Activated CD4-positive, alpha-beta memory T cell treated with anti-CD3 and anti-CD28 coated beads, Interleukin-2, amount 10 ng/mL, durations not matched to agents 7 days and 5 days (primary cell): ENCODE results near the gene NCBP1. TPM values are rescaled to one million over a fixed set of nuclear protein-coding genes. Genes with fewer than 3 reads are reported as not detected.
"Not testable (repeated sequence)": the region's sequence is repeated elsewhere in the genome, so short reads cannot be mapped to it uniquely, and the experiment has no call there.

Experiments used
- CTCF ChIA-PET: fragments of 350-600 bp; sonication (Branson Sonifier 250); formaldehyde crosslinking; loops from one replicate; lab custom pipeline; 2021; ENCODE audit warnings: antibody characterized with exemption, inconsistent platforms; lab: Charles Lee
- POLR2A ChIA-PET: fragments of 350-600 bp; sonication (Branson Sonifier 250); formaldehyde crosslinking; loops from one replicate; lab custom pipeline; 2021; ENCODE audit warnings: antibody characterized with exemption; lab: Charles Lee
- DNase-seq: peaks from one replicate; pipeline ENCODE4 v3.0.0-alpha.2; 2020
- H3K27ac Mint-ChIP-seq: one replicate; pipeline ENCODE4 v1.8.0; 2021; ENCODE audit warnings: mild to moderate bottlenecking, mixed read lengths
- H3K27me3 Mint-ChIP-seq: one replicate; pipeline ENCODE4 v1.8.0; 2021; ENCODE audit warnings: mixed read lengths
- H3K36me3 Mint-ChIP-seq: one replicate; pipeline ENCODE4 v1.8.0; 2021; ENCODE audit warnings: low read depth, mixed read lengths
- H3K4me1 Mint-ChIP-seq: one replicate; pipeline ENCODE4 v1.8.0; 2021; ENCODE audit warnings: mixed read lengths
- H3K4me3 Mint-ChIP-seq: one replicate; pipeline ENCODE4 v1.8.0; 2021; ENCODE audit warnings: mild to moderate bottlenecking, mixed read lengths
- H3K9me3 Mint-ChIP-seq: one replicate; pipeline ENCODE4 v1.8.0; 2021; ENCODE audit warnings: mixed read lengths
- total RNA-seq, 2 experiments: library from RNA; stranded (reverse); gene quantifications; one replicate each; pipeline ENCODE4 v1.2.3, GENCODE V29; 2021

Gene NCBP1
- 10 to 100 TPM; 34.5 to 36.5 TPM for total RNA-seq

DNA sequence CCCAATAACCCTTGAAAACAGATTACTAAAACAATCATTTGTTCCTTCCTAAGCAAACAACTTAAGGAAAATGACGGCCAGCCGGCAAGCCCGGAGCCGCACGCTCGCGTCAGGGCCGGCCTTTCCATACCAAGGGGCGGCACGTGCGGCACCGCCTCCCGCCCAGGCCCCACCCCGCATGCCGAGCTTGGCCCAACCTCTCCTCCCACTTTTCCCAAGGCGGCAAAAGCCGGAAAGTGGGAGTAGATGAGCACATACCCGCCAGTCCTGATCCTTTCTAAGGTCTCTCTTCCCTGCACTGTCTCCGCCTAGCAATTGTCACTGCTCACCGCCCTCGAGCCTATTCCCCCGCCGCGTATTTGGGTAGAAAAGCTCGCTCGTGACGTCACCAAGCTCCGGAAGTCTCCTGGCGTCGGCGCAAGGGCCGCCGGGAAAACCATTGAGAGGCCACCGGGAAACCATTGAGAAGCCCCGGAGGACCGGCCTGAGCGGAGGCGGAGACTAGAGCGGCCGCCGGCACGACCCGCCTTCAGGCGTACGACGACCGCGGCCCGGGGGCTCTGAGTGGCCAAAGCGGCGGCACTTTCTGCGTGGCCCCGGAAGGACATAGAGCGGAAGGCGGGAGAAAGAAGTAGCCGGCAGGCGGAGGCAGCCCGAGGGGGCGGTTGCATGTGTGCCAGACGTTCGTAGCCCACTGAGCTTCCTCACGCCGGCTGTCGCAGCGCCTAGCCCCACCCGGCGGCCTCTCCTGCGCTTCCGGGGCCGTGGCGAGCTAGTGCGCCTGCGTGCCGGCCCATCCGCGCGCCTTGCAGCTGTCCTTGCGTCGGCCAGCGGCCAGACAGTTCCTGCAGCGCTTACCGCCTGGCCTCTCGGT is at the start of gene NCBP1, which contains the start of gene TSTD2:
Gene NCBP1 (plus strand): TSS at position 837 of the 874 bp plus-strand sequence. CDS start 61 bp downstream, outside the sequence.
Gene TSTD2 (minus strand): TSS at position 384 of the 874 bp plus-strand sequence. CDS start 5,806 bp downstream, outside the sequence.
- peak; percentile 97 for DNase-seq
- no peaks in the 10 kb centered on the region for H3K9me3 Mint-ChIP-seq
- peaks cover 49% of the 10 kb centered on the region for H3K4me1 Mint-ChIP-seq
- ChIA-PET CTCF (interaction anchor here (0.6 to 3.9 kb wide), 17 partner anchors 9 to 779 kb away, joined by 3 to 33 read pairs (median 3); partner anchors contain the start of genes TDRD7 and ZNF782), POLR2A (interaction anchor here (0.5 to 5.0 kb wide), 34 partner anchors 9 to 1425 kb away, joined by 3 to 45 read pairs (median 6); partner anchors contain the start of genes ANP32B, HABP4, TBC1D2 and TDRD7)
- peak within 1 kb of the TSS; percentile 86 for H3K4me3 Mint-ChIP-seq
- H3K36me3 Mint-ChIP-seq = peaks cover 17% of the 10 kb centered on the region
- H3K27ac Mint-ChIP-seq = peak within 1 kb of the TSS; percentile 97
- H3K27me3 Mint-ChIP-seq = no peaks in the 10 kb centered on the region

DNA sequence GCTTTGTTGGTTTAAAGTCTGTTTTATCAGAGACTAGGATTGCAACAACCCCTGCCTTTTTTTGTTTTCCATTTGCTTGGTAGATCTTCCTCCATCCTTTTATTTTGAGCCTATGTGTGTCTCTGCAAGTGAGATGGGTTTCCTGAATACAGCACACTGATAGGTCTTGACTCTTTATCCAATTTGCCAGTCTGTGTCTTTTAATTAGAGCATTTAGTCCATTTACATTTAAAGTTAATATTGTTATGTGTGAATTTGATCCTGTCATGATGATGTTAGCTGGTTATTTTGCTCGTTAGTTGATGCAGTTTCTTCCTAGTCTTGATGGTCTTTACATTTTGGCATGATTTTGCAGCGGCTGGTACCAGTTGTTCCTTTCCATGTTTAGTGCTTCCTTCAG is 48.8 kb upstream of the NCBP1 start:
- H3K4me1 Mint-ChIP-seq, H3K36me3 Mint-ChIP-seq, CTCF ChIA-PET, H3K27me3 Mint-ChIP-seq, H3K9me3 Mint-ChIP-seq, DNase-seq, H3K4me3 Mint-ChIP-seq, POLR2A ChIA-PET, H3K27ac Mint-ChIP-seq: not testable (repeated sequence)

- POLR2A ChIA-PET, CTCF ChIA-PET, DNase-seq, H3K4me3 Mint-ChIP-seq, H3K36me3 Mint-ChIP-seq, H3K4me1 Mint-ChIP-seq, H3K9me3 Mint-ChIP-seq, H3K27me3 Mint-ChIP-seq, H3K27ac Mint-ChIP-seq: not testable (repeated sequence)
Measured at GRCh38 chr9:97586909-97587308, 46.7 kb upstream of the NCBP1 start.

DNA sequence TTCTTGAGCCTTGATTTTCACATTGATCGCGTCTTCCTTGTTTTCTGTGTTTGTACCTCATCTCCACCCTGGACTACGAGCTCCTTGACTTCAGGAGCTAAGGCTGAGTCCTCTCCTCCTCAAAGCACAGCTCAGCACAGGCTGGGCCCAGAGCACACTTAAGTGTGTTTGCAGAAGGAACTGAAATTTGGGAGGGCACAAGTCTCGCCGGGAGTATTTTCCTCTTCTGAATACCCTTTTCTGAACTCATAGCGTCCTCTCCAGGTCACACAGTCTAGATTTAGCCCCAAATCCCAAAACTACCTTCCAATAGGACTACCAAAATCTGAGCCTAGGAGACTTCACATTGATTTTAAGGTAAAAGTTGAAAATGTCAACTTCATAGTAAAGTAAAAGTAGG is 42.1 kb upstream of the NCBP1 start:
- H3K27me3 Mint-ChIP-seq = peaks cover 3% of the 10 kb centered on the region
- peaks cover 2% of the 10 kb centered on the region for H3K36me3 Mint-ChIP-seq
- H3K4me3 Mint-ChIP-seq = no peak overlapping the region
- peaks cover 1% of the 10 kb centered on the region for H3K4me1 Mint-ChIP-seq
- H3K27ac Mint-ChIP-seq = no peak overlapping the region
- no peak for DNase-seq
- ChIA-PET POLR2A (no interaction called here), CTCF (no interaction called here)
- peaks cover 1% of the 10 kb centered on the region for H3K9me3 Mint-ChIP-seq

DNA sequence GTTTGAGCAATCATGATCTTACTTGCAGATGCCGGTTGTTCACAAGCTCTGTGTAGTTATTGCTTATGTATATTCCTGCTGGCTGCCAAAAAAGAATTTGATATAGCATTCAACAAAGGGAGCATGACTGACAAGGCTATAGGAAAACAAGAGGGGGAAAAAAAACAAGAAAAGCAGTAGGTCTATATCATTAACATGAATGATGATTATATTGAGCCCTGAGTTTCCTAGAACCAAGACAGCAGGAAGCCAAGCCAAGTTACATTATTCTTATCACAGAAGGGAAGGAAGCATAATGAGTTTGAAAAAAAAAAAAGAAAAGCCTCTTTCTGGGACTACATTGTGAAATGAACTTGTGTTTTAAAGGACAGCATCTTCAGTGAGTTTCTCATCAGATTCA is 41.5 kb upstream of the NCBP1 start:
- peaks cover 2% of the 10 kb centered on the region for H3K36me3 Mint-ChIP-seq
- peaks cover 1% of the 10 kb centered on the region for H3K4me1 Mint-ChIP-seq
- no peak for DNase-seq
- H3K27me3 Mint-ChIP-seq = peaks cover 3% of the 10 kb centered on the region
- no peak overlapping the region for H3K4me3 Mint-ChIP-seq
- H3K27ac Mint-ChIP-seq = no peak overlapping the region
- peaks cover 1% of the 10 kb centered on the region for H3K9me3 Mint-ChIP-seq
- ChIA-PET POLR2A (no interaction called here), CTCF (no interaction called here)

- H3K27ac Mint-ChIP-seq = no peak overlapping the region
- POLR2A ChIA-PET = no interaction called here
- peaks cover 8% of the 10 kb centered on the region for H3K4me1 Mint-ChIP-seq
- no peak overlapping the region for H3K4me3 Mint-ChIP-seq
- H3K9me3 Mint-ChIP-seq = no peaks in the 10 kb centered on the region
- DNase-seq = no peak
- CTCF ChIA-PET = interaction anchor here (1.0 kb wide), 1 partner anchor 121 kb away, joined by 3 read pairs; no protein-coding TSS in a partner anchor
- H3K36me3 Mint-ChIP-seq = no peaks in the 10 kb centered on the region
- peaks cover 3% of the 10 kb centered on the region for H3K27me3 Mint-ChIP-seq
Measured at GRCh38 chr9:97593960-97594359, 39.7 kb upstream of the NCBP1 start.

DNA sequence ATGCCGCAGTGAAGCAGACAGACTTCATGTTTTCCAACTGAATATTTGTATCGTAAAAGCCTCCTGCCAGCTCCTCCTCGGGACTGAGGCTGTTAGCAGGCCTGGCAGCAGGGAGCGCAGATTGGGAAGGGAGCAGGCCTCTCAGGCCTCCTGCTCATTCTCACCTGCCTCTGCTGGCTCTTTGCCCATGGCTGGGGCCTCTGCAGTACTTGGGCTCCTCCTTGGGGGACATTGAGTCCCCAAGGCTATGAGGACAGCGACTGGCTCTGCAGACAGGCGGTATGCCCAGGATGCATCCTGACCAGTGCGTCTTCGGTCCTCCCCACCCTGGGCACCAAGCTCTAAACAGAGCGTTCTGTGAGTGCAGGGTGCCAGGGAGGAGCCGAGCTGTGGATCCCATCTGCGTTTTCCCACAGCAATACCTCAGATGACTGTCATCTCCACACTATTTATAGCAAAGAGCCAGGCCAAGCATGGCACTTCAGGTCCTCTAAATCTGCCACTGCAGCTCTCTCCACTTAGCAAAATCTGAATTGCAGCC is 39.2 kb upstream of the NCBP1 start:
- CTCF ChIA-PET = interaction anchor here (0.5 to 1.0 kb wide), 2 partner anchors 35 to 121 kb away, joined by 3 to 8 read pairs; no protein-coding TSS in a partner anchor
- H3K4me3 Mint-ChIP-seq = no peak overlapping the region

GRCh38 chr9:97596906-97597305 is 36.7 kb upstream of the NCBP1 start:
- no peak for DNase-seq
- Mint-ChIP-seq H3K27ac (no peak overlapping the region), H3K4me1 (peaks cover 8% of the 10 kb centered on the region), H3K4me3 (no peak overlapping the region), H3K27me3 (no peaks in the 10 kb centered on the region), H3K36me3 (peaks cover 12% of the 10 kb centered on the region), H3K9me3 (no peaks in the 10 kb centered on the region)
- POLR2A ChIA-PET = no interaction called here
- CTCF ChIA-PET = interaction anchor here (1.0 to 2.6 kb wide), 5 partner anchors 18 to 209 kb away, joined by 4 to 20 read pairs (median 6); no protein-coding TSS in a partner anchor

More for the DNA sequence above, 39.2 kb upstream of the NCBP1 start:
- H3K36me3 Mint-ChIP-seq = no peaks in the 10 kb centered on the region
- peaks cover 8% of the 10 kb centered on the region for H3K4me1 Mint-ChIP-seq
- POLR2A ChIA-PET = no interaction called here
- H3K9me3 Mint-ChIP-seq = no peaks in the 10 kb centered on the region
- H3K27me3 Mint-ChIP-seq = peaks cover 3% of the 10 kb centered on the region
- no peak for DNase-seq
- H3K27ac Mint-ChIP-seq = no peak overlapping the region

GRCh38 chr9:97598461-97599288 is 34.9 kb upstream of the NCBP1 start:
- no peaks in the 10 kb centered on the region for H3K27me3 Mint-ChIP-seq
- POLR2A ChIA-PET = interaction anchor here (1.1 to 1.5 kb wide), 2 partner anchors 35 to 130 kb away, joined by 4 to 5 read pairs; partner anchors contain the start of genes NCBP1 and TSTD2
- no peak overlapping the region for H3K27ac Mint-ChIP-seq
- H3K9me3 Mint-ChIP-seq = no peaks in the 10 kb centered on the region
- CTCF ChIA-PET = interaction anchor here (0.6 to 3.2 kb wide), 54 partner anchors 9 to 744 kb away, joined by 3 to 89 read pairs (median 4); partner anchors contain the start of genes NCBP1, TDRD7, TMOD1 and TRMO
- H3K4me3 Mint-ChIP-seq = no peak overlapping the region
- H3K4me1 Mint-ChIP-seq = peaks cover 7% of the 10 kb centered on the region
- H3K36me3 Mint-ChIP-seq = peaks cover 20% of the 10 kb centered on the region
- DNase-seq = peak; percentile 77

DNA sequence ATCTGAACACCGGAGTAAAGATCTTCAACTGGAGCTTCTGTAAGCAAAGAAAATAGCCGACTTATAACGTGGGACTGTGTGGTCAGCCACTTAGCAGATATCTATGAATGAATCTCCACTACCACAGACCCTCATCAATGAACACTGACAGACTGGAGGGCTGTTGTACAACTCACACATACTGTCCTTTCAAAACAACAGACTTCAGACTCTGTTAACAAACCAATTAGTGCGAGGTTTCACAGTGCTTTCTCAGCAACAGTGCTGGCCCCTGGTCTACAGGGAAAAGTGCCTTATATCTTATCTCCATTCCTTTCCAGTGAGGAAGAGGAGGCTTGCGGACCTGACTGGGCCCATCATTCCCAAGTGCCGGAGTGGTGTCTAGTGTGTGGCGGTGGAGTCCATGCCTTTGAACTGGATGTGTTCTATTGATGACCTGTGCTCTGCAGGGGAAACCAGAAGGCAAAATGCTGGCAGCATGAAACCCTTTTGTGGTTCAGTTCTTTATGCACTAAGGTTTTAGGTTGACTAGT is 34.2 kb upstream of the NCBP1 start:
- no peak for DNase-seq
- ChIA-PET CTCF (interaction anchor here (0.6 to 3.2 kb wide), 43 partner anchors 9 to 745 kb away, joined by 3 to 89 read pairs (median 4); partner anchors contain the start of genes NCBP1, TDRD7, TMOD1 and TSTD2), POLR2A (interaction anchor here (1.1 to 1.5 kb wide), 2 partner anchors 34 to 130 kb away, joined by 4 to 5 read pairs; partner anchors contain the start of genes NCBP1 and TSTD2)
- Mint-ChIP-seq H3K9me3 (no peaks in the 10 kb centered on the region), H3K4me1 (peaks cover 7% of the 10 kb centered on the region), H3K27me3 (no peaks in the 10 kb centered on the region), H3K27ac (no peak overlapping the region), H3K4me3 (no peak overlapping the region), H3K36me3 (peaks cover 20% of the 10 kb centered on the region)

DNA sequence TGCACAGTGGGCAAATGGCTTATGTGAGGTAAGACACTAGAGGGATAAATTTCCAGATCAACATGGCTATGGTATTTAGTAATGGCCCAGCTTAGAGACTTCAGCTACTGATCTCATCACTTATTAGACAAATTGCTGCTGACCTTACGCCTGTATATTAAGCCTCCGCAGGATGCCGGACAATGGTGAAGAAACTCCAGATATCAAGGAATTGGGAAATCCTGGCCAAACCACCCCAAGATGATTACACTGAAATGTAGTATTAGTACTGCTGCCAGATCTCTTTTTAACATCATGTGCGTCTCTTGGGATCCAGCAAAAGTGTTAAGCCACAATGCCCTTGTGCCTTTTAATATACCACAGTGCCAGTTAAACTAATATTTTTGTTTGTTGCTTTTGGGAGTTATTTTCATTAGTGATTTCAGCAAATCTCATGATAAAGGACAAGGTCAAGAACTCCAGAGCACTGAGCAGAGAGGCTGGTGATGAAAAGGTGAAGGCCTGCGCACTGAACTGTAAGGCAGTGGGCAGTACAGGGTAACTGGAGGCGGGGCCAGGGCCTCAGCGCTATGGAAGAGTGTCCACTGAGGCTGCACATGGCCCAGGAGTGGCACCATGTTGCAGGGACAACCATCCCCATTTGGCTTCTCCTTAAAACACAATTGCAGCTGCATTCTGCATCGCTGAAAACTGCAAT is 32.9 kb upstream of the NCBP1 start:
- peaks cover 7% of the 10 kb centered on the region for H3K4me1 Mint-ChIP-seq
- CTCF ChIA-PET = interaction anchor here (1.0 to 3.2 kb wide), 4 partner anchors 9 to 188 kb away, joined by 3 to 40 read pairs (median 8); partner anchors contain the start of gene TDRD7
- H3K27me3 Mint-ChIP-seq = no peaks in the 10 kb centered on the region
- POLR2A ChIA-PET = no interaction called here
- H3K36me3 Mint-ChIP-seq = peaks cover 25% of the 10 kb centered on the region
- no peak overlapping the region for H3K4me3 Mint-ChIP-seq
- no peak for DNase-seq
- H3K27ac Mint-ChIP-seq = no peak overlapping the region
- no peaks in the 10 kb centered on the region for H3K9me3 Mint-ChIP-seq
